Stimulated activated CD8-positive, alpha-beta memory T cell treated with anti-CD3 and anti-CD28 coated beads, Interleukin-12 subunit alpha, Interleukin-12 subunit beta, amount 100 ng/mL, for 4 hours (primary cell): ENCODE results near the gene POLR3H.

Source experiments
- DNase-seq: peaks from one replicate; pipeline ENCODE4 v3.0.0-alpha.2; 2020; ENCODE audit warnings: low read depth

The POLR3H gene

GRCh38 chr22:41481925-41482318, 62.3 kb downstream of the POLR3H start:
- DNase-seq = no peak

- no peak for DNase-seq
Measured at GRCh38 chr22:41481131-41481830, 63.0 kb downstream of the POLR3H start.

- no peak for DNase-seq
Measured at GRCh38 chr22:41480397-41480735, 63.9 kb downstream of the POLR3H start.

- no peak for DNase-seq
Measured at GRCh38 chr22:41479671-41480396, 64.4 kb downstream of the POLR3H start.

- DNase-seq = no peak
Measured at GRCh38 chr22:41478891-41479521, 65.3 kb downstream of the POLR3H start.

GRCh38 chr22:41478473-41478872, 65.8 kb downstream of the POLR3H start:
- no peak for DNase-seq
